VCaP (cell line): ENCODE results near the gene S100A8.

Experiments
- H3K27ac ChIP-seq: fragments of 450-650 bp; 2 replicates; pipeline ENCODE4 v1.5.1; 2017
- CTCF ChIP-seq: fragments of 450-650 bp; conservative IDR thresholded peaks from 2 replicates; pipeline ENCODE4 v1.5.1; 2017; ENCODE audit warnings: mild to moderate bottlenecking, moderate library complexity

Gene S100A8

GRCh38 chr1:153397924-153398651, 7.2 kb upstream of the S100A8 start:
- no peak for TF ChIP-seq CTCF
- H3K27ac ChIP-seq = no peak overlapping the region

- no peak overlapping the region for H3K27ac ChIP-seq
- TF ChIP-seq CTCF = no peak
Observed at GRCh38 chr1:153397051-153397923, 6.4 kb upstream of the S100A8 start.

- no peak for TF ChIP-seq CTCF
- no peak overlapping the region for H3K27ac ChIP-seq
Observed at GRCh38 chr1:153396461-153396860, 5.6 kb upstream of the S100A8 start.

DNA sequence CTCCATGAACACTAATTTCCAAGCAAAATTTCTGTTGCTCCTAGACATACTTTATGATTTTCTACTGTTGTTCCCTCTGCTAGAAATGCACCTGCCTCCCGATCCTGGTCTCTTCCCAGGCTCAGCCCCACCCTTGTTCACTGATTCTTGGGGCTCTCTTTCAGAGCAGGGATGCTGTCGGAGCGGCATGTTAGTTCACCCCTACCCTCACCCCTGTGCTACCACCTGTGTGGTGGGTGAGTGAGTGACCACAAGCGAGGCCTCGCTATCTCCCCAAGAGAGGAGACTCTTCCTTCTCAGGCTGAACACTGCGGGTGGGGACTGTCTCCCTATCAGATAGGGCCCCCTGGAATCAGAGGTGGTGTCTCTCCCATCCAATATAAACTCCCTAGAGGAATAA, 4.9 kb upstream of the S100A8 start:
- H3K27ac ChIP-seq = no peak overlapping the region
- TF ChIP-seq CTCF = no peak

GRCh38 chr1:153395136-153395685, 4.3 kb upstream of the S100A8 start:
- no peak overlapping the region for H3K27ac ChIP-seq
- TF ChIP-seq CTCF = no peak

DNA sequence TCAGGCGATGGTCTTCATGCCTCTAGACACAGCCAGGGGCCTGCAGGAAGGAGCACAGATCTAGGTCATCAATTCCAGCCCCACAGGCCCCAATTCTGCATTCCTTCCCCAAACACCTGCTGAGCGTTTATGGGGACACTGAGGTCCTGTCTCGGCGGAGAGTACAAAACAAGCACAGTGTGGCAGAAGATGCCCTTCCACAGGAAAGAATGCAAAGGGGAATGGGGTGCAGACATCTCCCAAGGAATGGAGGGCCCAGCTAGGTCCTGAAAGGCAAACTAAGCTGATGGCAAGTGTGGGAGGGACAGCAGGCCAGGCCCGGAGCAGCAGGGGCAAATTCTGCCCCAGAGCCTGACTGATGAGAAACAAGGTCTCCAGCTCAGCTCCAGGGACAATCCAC, 3.5 kb upstream of the S100A8 start:
- H3K27ac ChIP-seq = no peak overlapping the region
- TF ChIP-seq CTCF = no peak

GRCh38 chr1:153393926-153394325, 3.1 kb upstream of the S100A8 start:
- no peak for TF ChIP-seq CTCF

More at GRCh38 chr1:153393926-153394325, 3.1 kb upstream of the S100A8 start:
- no peak overlapping the region for H3K27ac ChIP-seq
